Stimulated activated naive CD8-positive, alpha-beta T cell treated with anti-CD3 and anti-CD28 coated beads, Interleukin-15, Interleukin-2, amounts not matched to agents 100 ng/mL and 50 ng/mL, for 24 hours (primary cell): ENCODE results near the gene FKBP7.
"Not testable (repeated sequence)": the region's sequence is repeated elsewhere in the genome, so short reads cannot be mapped to it uniquely, and the experiment has no call there.

Experiments used
- H3K27ac Mint-ChIP-seq: one replicate; pipeline ENCODE4 v1.8.0; 2021; ENCODE audit warnings: mild to moderate bottlenecking, mixed read lengths
- H3K27me3 Mint-ChIP-seq: one replicate; pipeline ENCODE4 v1.8.0; 2021; ENCODE audit warnings: mixed read lengths
- H3K36me3 Mint-ChIP-seq: one replicate; pipeline ENCODE4 v1.8.0; 2021; ENCODE audit warnings: low read depth, mixed read lengths
- H3K4me1 Mint-ChIP-seq: one replicate; pipeline ENCODE4 v1.8.0; 2021; ENCODE audit warnings: low read depth, mixed read lengths
- H3K4me3 Mint-ChIP-seq: one replicate; pipeline ENCODE4 v1.8.0; 2021; ENCODE audit warnings: mild to moderate bottlenecking, mixed read lengths
- H3K9me3 Mint-ChIP-seq: one replicate; pipeline ENCODE4 v1.8.0; 2021; ENCODE audit warnings: mixed read lengths

Gene FKBP7

DNA sequence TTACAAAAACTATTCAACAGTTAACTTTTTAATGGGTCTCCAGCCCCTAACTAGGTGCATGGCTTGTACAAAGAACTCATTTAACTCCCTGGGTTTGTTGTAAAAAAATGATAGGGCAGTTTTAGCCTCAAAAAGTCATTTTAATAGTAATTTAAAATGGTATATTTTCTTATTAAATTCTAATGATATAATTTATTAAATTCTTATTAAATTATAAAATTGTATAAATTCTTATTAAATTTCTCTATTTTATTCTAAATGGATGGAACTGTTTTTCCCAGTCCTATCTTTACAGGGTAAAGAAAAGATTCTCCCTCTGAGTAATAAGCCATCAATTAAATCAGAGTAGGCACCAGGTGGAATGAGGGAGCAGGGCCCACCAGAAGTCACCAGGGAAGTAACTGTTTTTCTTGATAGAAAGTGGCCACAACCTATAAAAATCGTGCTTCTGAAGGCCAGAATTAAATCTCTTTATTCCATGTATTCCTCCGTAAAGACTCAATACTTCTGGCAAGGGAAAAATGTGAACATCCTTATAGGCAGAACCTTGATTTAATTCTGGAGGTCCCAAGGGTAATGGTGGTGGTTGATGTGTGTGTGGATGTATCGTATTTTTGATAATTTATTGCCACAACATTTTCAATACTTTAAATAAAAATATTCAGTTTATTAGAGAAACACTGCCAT, 814 bp downstream of the FKBP7 start:
- Mint-ChIP-seq H3K4me1 (peaks cover 37% of the 10 kb centered on the region), H3K27me3 (no peaks in the 10 kb centered on the region), H3K27ac (no peak overlapping the region), H3K4me3 (peak overlapping the region; percentile 99), H3K36me3 (peaks cover 2% of the 10 kb centered on the region), H3K9me3 (no peaks in the 10 kb centered on the region)

DNA sequence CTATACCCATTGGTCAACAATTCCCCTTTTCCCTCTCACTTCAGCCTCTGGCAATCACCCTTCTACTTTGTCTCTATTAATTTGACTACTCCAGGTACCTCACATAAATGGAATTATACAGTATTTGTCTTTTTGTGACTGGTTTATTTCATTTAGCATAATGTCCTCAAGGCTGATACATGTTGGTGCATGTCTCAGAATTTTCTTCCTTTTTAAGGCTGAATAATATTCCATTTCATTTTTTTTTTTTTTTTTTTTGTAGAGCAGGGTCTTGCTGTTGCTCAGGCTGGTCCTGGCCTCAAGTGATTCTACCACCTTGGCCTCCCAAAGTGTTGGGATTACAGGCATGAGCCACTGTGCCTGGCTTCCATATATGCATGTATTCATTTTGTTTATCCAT, 1.9 kb downstream of the FKBP7 start:
- Mint-ChIP-seq H3K9me3 (no peaks in the 10 kb centered on the region), H3K36me3 (no peaks in the 10 kb centered on the region), H3K27ac (no peak overlapping the region), H3K4me3 (no peak overlapping the region), H3K27me3 (no peaks in the 10 kb centered on the region), H3K4me1 (peaks cover 26% of the 10 kb centered on the region)

DNA sequence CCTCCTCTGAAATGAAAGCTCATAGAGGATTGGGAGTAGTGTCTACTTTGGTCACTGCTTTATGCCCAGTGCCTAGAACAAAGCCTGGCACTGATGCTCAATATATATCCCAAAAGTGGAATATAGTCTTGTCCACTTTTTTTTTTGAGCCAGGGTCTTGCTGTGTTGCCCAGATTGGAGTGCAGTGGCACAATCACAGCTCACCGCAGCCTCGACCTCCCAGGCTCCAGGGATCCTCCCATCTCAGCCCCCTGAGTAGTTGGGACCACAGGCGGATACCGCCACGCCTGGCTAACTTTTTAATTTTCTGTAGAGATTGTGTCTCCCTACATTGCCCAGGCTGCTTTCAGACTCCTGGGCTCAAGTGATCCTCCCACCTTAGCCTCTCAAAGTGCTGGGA, 3.8 kb downstream of the FKBP7 start:
- Mint-ChIP-seq H3K4me3 (no peak overlapping the region), H3K27ac (no peak overlapping the region), H3K36me3 (no peaks in the 10 kb centered on the region), H3K9me3 (no peaks in the 10 kb centered on the region), H3K4me1 (peaks cover 17% of the 10 kb centered on the region), H3K27me3 (no peaks in the 10 kb centered on the region)

DNA sequence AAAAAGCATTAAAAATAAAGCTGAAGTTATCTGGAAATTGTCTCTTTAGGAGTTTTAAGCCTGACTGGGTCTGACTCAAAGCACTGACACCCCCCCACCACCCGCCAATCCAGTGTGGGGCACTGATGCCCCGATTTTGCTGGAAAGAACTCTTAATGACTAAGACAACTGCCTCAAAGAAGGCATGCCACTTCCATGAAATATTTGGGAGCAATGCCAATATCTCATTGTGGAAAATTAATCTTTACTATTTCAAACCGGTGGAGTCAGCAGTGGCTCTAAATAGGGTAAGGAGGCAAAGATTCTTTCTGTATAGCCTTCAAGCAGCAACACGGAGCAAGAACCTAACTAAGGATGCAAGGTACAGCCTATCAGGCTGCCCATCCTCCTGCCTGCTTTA, 4.5 kb downstream of the FKBP7 start:
- Mint-ChIP-seq H3K27ac (no peak overlapping the region), H3K9me3 (no peaks in the 10 kb centered on the region), H3K27me3 (no peaks in the 10 kb centered on the region), H3K4me3 (no peak overlapping the region), H3K4me1 (peaks cover 11% of the 10 kb centered on the region), H3K36me3 (no peaks in the 10 kb centered on the region)

DNA sequence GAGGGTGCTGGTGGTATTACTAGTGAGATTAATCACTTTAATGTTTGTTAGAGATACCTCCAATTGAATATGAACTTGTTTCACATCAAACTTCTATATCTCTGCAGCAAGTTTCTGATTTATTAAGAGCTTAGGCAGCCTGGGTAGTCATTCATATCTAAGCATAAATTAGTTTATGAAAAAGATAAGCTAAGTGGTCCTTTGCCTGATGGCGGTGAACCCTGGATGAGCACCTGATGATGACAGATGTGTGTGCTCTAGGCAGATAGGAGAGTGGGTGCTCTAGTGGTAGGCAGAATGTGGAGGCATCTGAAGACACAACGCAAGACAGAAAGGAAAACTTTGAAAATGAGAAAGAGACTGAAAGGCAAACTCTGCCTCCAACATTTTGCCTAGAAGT, 5.0 kb downstream of the FKBP7 start:
- no peak overlapping the region for H3K4me3 Mint-ChIP-seq
- no peak overlapping the region for H3K27ac Mint-ChIP-seq
- no peaks in the 10 kb centered on the region for H3K9me3 Mint-ChIP-seq
- peaks cover 11% of the 10 kb centered on the region for H3K4me1 Mint-ChIP-seq
- H3K36me3 Mint-ChIP-seq, result no peaks in the 10 kb centered on the region
- no peaks in the 10 kb centered on the region for H3K27me3 Mint-ChIP-seq

DNA sequence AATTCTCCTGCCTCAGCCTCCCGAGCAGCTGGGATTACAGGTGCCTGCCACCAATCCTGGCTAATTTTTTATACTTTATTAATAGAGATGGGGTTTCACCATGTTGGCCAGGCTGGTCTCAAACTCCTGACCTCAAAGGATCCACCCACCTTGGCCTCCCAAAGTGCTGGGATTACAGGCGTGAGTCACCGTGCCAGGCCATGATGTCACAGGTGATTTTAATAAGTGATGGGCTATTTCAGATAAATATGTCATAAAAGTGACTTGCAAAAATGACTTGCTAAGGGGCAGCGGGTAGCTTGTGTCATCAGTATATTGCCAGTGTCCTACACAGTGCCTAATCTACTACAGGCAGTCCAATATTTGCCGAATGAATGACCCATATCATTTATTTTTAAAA, 7.1 kb downstream of the FKBP7 start:
- not testable (repeated sequence) for H3K27me3 Mint-ChIP-seq

DNA sequence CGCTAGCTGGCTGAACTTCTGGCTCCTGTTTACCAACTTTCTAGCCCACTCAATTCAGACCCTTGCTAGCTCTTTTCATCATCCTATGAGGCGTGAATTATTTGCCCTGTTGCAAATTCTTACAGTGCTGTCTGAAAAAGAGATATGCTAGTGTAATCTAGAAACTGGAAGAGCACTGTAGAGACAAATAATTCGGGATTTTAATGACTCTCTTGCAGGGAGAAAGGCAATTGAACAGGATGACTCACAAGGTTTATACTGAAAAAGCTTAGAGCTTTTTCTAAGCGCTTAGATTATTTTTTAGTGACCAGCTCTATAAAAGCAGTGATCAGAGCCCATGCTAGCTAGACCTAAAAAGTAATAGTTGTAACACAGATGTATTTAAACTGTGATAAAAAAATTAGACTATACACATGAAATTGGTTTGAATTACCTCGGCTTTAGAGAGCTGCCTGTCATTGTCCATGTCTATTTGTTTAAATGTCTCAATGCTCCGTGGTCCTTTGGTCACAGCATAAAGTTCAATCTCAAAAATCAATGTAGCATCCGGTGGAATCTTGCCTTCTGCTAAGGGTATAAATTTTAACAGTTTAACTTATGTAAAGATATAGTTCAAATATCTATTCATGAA, 9.1 kb downstream of the FKBP7 start:
- Mint-ChIP-seq H3K4me3 (no peak overlapping the region), H3K27ac (no peak overlapping the region), H3K9me3 (no peaks in the 10 kb centered on the region), H3K27me3 (no peaks in the 10 kb centered on the region), H3K4me1 (no peaks in the 10 kb centered on the region), H3K36me3 (peaks cover 11% of the 10 kb centered on the region)

More for the DNA sequence above, 7.1 kb downstream of the FKBP7 start:
- not testable (repeated sequence) for H3K4me3 Mint-ChIP-seq, H3K36me3 Mint-ChIP-seq, H3K9me3 Mint-ChIP-seq, H3K27ac Mint-ChIP-seq, H3K4me1 Mint-ChIP-seq

DNA sequence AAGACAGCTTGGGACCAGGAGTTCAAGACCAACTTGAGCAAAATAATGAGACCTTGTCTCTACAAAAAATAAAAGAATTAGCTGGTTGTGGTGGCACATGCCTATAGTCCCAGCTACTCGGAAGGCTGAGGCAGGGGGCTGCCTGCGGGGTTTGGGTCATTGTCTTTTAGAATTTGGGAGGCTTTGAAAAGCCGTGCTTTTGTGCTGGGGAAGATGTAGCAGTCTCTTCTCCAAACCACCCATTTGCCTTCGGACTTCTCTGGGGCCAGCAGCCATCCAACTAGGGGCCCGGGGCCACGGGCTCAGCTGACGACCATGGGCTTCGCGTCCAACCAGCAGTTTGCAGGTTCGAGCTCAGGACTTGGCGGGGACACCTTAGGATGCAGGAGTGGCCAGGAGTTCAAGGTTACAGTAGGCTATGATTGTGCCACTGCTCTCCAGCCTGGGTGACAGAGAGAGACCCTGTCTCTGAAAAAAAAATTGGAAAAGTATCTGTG, 21.0 kb downstream of the FKBP7 start:
- Mint-ChIP-seq H3K27ac (no peak overlapping the region), H3K4me3 (no peak overlapping the region), H3K4me1 (peaks cover 1% of the 10 kb centered on the region), H3K36me3 (no peaks in the 10 kb centered on the region), H3K27me3 (no peaks in the 10 kb centered on the region), H3K9me3 (no peaks in the 10 kb centered on the region)

DNA sequence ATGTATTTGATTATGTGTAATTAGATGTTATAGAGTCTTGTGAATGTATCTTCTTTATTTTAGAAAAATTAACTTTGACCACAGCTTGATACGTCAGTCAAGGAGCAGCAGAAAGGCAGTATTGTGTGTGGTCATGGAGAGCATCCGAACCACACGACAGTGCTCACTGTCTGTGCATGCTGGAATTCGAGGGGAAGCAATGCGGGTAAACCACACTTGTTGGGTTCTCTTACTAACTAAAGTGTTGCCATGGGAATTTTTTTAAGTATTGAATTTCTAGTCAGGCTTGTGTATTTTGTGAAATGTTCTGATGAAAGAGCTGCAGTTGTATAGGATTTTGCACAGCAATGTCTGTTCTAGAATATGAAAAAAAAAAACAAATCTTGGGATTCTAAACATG, 22.5 kb downstream of the FKBP7 start:
- Mint-ChIP-seq H3K36me3 (no peaks in the 10 kb centered on the region), H3K4me1 (peaks cover 8% of the 10 kb centered on the region), H3K27ac (no peak overlapping the region), H3K9me3 (no peaks in the 10 kb centered on the region), H3K27me3 (no peaks in the 10 kb centered on the region), H3K4me3 (no peak overlapping the region)

DNA sequence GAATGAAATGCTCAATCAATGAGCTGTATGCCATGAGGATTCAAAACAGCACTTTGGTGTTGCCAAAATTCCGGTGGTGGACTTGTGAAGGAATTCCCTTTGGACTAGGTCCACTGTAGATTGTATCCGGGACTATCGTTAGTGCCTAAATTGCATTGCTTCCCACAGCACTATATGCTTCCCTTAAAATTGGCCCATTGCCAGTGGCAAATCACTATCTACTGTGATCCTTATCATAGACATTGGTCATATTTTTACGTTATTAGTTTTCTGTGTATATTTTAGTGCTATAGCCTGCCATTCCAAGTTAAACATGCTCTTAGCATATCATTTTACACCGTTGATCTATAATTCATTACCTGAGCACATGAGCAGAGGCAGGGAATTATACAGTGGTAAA, 25.5 kb downstream of the FKBP7 start:
- H3K27me3 Mint-ChIP-seq, result no peaks in the 10 kb centered on the region
- H3K27ac Mint-ChIP-seq, result no peak overlapping the region
- H3K36me3 Mint-ChIP-seq, result peaks cover 9% of the 10 kb centered on the region
- H3K4me3 Mint-ChIP-seq, result no peak overlapping the region
- no peaks in the 10 kb centered on the region for H3K9me3 Mint-ChIP-seq
- H3K4me1 Mint-ChIP-seq, result peaks cover 33% of the 10 kb centered on the region

DNA sequence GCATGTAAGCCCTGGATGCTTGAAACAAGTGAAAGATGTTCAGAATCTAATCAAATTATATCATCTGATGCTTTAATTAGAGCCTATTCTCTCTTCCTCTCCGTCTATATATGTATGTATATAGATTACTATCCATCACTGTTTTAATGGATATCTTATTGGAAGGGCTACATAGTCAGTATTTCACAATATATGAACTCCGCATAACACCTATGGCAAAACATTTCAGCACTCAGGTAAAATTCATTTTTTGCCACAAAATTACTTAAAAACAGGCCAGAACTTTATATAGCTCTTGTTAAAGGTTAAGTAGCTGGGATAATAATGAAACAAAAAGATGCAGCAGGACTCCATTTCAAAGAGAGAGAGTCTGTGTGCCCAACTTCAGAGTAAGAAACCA, 26.1 kb downstream of the FKBP7 start:
- H3K36me3 Mint-ChIP-seq, result peaks cover 13% of the 10 kb centered on the region
- peak overlapping the region; percentile 94 for H3K4me3 Mint-ChIP-seq
- H3K4me1 Mint-ChIP-seq, result peaks cover 34% of the 10 kb centered on the region
- H3K9me3 Mint-ChIP-seq, result no peaks in the 10 kb centered on the region
- H3K27me3 Mint-ChIP-seq, result no peaks in the 10 kb centered on the region
- no peak overlapping the region for H3K27ac Mint-ChIP-seq

DNA sequence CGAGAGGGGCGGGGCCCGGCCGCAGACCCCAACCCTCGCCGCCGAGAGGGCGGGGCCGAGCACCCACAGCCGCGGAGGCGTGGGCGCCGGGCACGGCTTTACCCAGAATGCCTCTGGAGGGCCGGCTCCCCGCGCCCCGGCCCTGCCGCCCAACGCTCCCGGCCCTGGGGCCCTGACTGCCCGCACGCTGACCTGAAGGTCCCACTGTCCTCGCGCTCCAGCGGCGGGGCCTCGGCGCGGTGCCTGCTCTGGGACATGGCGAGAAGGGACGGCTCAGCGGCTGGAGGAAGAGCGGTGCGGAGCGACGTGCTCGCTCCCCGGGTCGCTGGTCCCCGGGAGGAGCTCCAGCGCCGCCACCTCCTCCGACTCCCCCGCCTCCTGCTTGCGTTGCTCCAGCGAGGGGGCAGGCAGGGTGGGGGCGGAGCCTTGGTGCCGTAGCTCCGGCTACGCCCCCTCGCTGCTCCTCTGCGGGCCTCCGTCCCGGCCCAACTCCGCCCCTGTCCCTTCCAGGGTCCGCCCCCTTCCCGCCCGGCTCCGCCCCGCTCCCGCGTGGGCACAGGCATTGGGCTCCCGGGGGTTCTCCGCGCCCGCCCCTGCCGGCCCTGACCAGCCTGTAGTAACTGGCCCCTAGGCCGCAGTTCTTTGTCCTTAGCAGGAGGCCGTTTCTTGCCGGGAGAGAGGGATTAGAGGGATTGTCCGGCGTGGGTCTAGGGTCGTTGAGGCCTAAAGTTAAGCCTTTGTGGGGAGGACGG, 27.4 kb downstream of the FKBP7 start, which contains the start of the genes PJVK and PRKRA:
Gene PJVK, plus strand, starts transcription at position 605 of the 752 bp plus-strand sequence. CDS start 2,032 bp downstream, outside the sequence.
Gene PRKRA, minus strand, starts transcription at position 402 of the 752 bp plus-strand sequence. Its CDS starts 145 bp downstream, at position 257.
- H3K36me3 Mint-ChIP-seq, result peaks cover 23% of the 10 kb centered on the region
- H3K9me3 Mint-ChIP-seq, result no peaks in the 10 kb centered on the region
- peak within 1 kb of the TSS; percentile 99 for H3K27ac Mint-ChIP-seq
- peak within 1 kb of the TSS; percentile 94 for H3K4me3 Mint-ChIP-seq
- peaks cover 34% of the 10 kb centered on the region for H3K4me1 Mint-ChIP-seq
- H3K27me3 Mint-ChIP-seq, result no peaks in the 10 kb centered on the region

DNA sequence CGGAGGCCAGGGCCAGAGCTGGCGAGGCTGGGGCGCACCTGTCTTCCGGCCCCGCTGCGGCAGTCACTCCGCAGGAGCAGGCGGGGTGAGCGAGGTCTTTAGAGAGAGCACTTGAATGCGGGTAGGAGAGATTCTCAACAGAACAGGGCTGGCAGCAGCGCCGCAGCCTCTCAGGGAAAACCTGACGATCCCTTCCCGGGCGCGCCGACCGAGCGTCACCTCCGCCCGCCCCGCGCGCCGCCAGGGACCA, 28.0 kb downstream of the FKBP7 start:
- peaks cover 34% of the 10 kb centered on the region for H3K4me1 Mint-ChIP-seq
- peaks cover 25% of the 10 kb centered on the region for H3K36me3 Mint-ChIP-seq
- peak overlapping the region; percentile 86 for H3K4me3 Mint-ChIP-seq
- H3K27me3 Mint-ChIP-seq, result no peaks in the 10 kb centered on the region
- peak overlapping the region; percentile 89 for H3K27ac Mint-ChIP-seq
- H3K9me3 Mint-ChIP-seq, result no peaks in the 10 kb centered on the region

DNA sequence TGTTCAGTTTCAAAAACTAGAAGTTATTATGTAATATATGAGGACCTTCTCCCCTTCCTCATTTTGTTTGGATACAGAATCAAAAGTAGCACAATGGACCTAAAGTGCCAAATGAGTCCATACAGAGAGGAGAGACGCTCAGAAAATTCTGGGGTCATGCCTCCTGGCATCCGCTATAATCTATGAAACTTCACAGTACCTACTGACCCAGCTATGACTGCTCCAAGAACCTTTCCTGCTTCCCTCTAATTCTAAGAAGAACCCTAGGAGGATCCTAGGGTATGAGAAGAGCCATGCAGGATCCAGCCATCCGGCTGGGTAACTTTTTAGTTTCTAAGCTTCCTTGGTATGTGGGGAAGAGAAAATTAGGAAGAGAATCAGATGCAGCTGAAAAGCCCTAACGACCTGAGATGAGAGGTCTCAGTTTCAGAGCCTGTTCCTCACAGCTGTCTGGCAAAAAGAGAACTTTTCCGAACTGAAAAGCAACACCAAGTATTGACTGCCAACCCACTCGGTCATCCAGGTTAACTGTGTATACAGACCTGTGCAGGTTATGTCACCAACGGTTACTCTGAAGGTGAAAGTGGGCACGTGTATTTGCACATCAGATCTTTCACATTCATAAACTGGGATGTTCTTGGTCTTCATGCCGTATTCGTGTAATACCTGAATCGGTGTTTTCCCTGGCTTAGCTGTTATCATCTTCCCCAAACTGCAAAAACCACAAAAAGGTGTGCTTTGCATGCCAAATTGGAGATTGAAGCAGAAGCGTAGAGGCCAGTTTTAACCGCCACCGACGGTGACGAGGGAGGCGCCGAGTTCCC, 28.5 kb downstream of the FKBP7 start:
- Mint-ChIP-seq H3K36me3 (peaks cover 30% of the 10 kb centered on the region), H3K27ac (peak overlapping the region; percentile 89), H3K9me3 (no peaks in the 10 kb centered on the region), H3K27me3 (no peaks in the 10 kb centered on the region), H3K4me3 (peak overlapping the region; percentile 86), H3K4me1 (peaks cover 34% of the 10 kb centered on the region)
